IMR-90 (cell line): Measurements from ENCODE around the gene FOCAD. TPM values are rescaled to one million over a fixed set of nuclear protein-coding genes. Genes with fewer than 3 reads are reported as not detected.

Source experiments
- ATAC-seq: fragments of 200-7000 bp; cut with Tn5 transposase; 2 replicates; pipeline ENCODE4 v1.9.1; 2020; ENCODE audit warnings: low read depth, mild to moderate bottlenecking, moderate library complexity
- BruUV-seq: library from RNA; stranded (reverse); fragments of 400-500 nt; replicated peaks from 2 replicates; lab custom pipeline; 2021; lab: Mats Ljungman, UMichigan
- CTCF ChIA-PET: fragments of 300-600 bp; formaldehyde crosslinking; extraction: SDS; loops from one replicate; lab custom pipeline; 2021; ENCODE audit warnings: antibody characterized with exemption; lab: Yijun Ruan, JAX
- POLR2A ChIA-PET: fragments of 300-600 bp; sonication (Branson Sonifier 250); formaldehyde crosslinking; loops from one replicate; lab custom pipeline; 2022; ENCODE audit warnings: antibody characterized with exemption; ENCODE audit not compliant: unreplicated experiment; lab: Charles Lee
- DNase-seq: peaks from one replicate; pipeline ENCODE4 v3.0.0; 2013
- H2AFZ ChIP-seq: replicated peaks from 2 replicates; pipeline ENCODE3; 2013; ENCODE audit warnings: low read length, mild to moderate bottlenecking; ENCODE audit not compliant: poor library complexity
- H2AK5ac ChIP-seq: 2 replicates; pipeline ENCODE4 v1.6.1; 2013; ENCODE audit warnings: low read depth, low read length, inconsistent platforms
- H2AK9ac ChIP-seq: replicated peaks from 2 replicates; pipeline ENCODE3; 2013; ENCODE audit warnings: mild to moderate bottlenecking, low read depth, low read length, moderate library complexity; ENCODE audit not compliant: poor library complexity
- H2BK120ac ChIP-seq: 2 replicates; pipeline ENCODE4 v1.6.1; 2013; ENCODE audit warnings: low read depth, low read length, inconsistent platforms
- H2BK15ac ChIP-seq: 3 replicates; pipeline ENCODE4 v1.6.1; 2013; ENCODE audit warnings: low read depth, low read length, inconsistent platforms
- H2BK20ac ChIP-seq: 2 replicates; pipeline ENCODE4 v1.6.1; 2013; ENCODE audit warnings: low read depth, mild to moderate bottlenecking, inconsistent platforms, low read length, moderate library complexity
- H2BK5ac ChIP-seq: 2 replicates; pipeline ENCODE4 v1.6.1; 2013; ENCODE audit warnings: mild to moderate bottlenecking, low read depth, low read length, inconsistent platforms; ENCODE audit not compliant: poor library complexity, severe bottlenecking
- H3K14ac ChIP-seq: replicated peaks from 2 replicates; pipeline ENCODE4 v1.6.1; 2013; ENCODE audit warnings: low read depth, low read length, inconsistent platforms
- H3K18ac ChIP-seq: 2 replicates; pipeline ENCODE4 v1.6.1; 2013; ENCODE audit warnings: low read depth, low read length, control low read depth
- H3K23ac ChIP-seq: 2 replicates; pipeline ENCODE4 v1.6.1; 2013; ENCODE audit warnings: low read depth, low read length, inconsistent platforms
- H3K27ac ChIP-seq: 2 replicates; pipeline ENCODE4 v1.5.1; 2013; ENCODE audit warnings: mild to moderate bottlenecking, control low read depth, low read length; ENCODE audit not compliant: insufficient read depth
- H3K27me3 ChIP-seq: 2 replicates; pipeline ENCODE4 v1.6.1; 2013; ENCODE audit warnings: low read length; ENCODE audit not compliant: control insufficient read depth, insufficient read depth
- H3K36me3 ChIP-seq: 2 replicates; pipeline ENCODE4 v1.6.1; 2013; ENCODE audit warnings: low read length, mixed read lengths; ENCODE audit not compliant: control insufficient read depth, insufficient read depth
- H3K4ac ChIP-seq: 2 replicates; pipeline ENCODE4 v1.6.1; 2013; ENCODE audit warnings: low read depth, low read length, inconsistent platforms
- H3K4me1 ChIP-seq: 2 replicates; pipeline ENCODE4 v1.6.1; 2013; ENCODE audit warnings: low read length, mixed read lengths; ENCODE audit not compliant: control insufficient read depth, insufficient read depth
- H3K4me2 ChIP-seq: 2 replicates; pipeline ENCODE4 v1.6.1; 2013; ENCODE audit warnings: low read depth, mild to moderate bottlenecking, control low read depth, low read length, moderate library complexity
- H3K4me3 ChIP-seq: 2 replicates; pipeline ENCODE4 v1.5.1; 2013; ENCODE audit warnings: low read depth, mild to moderate bottlenecking, control low read depth, low read length, moderate library complexity; ENCODE audit not compliant: insufficient read depth
- H3K56ac ChIP-seq: 2 replicates; pipeline ENCODE4 v1.6.1; 2013; ENCODE audit warnings: low read length, inconsistent platforms; ENCODE audit not compliant: insufficient read depth; ENCODE audit errors: extremely low read depth
- H3K79me1 ChIP-seq, 2 experiments: 2 replicates each; pipeline ENCODE4 v1.6.1; 2013; ENCODE audit warnings: low read length in 2 of 2, inconsistent platforms in 1 of 2, low read depth in 1 of 2
- H3K9ac ChIP-seq: 2 replicates; pipeline ENCODE4 v1.6.1; 2013; ENCODE audit warnings: low read depth, low read length, control low read depth
- H3K9me1 ChIP-seq: 2 replicates; pipeline ENCODE4 v1.6.1; 2013; ENCODE audit warnings: low read length, inconsistent platforms; ENCODE audit not compliant: insufficient read depth
- H3K9me3 ChIP-seq: 2 replicates; pipeline ENCODE4 v1.6.1; 2013; ENCODE audit warnings: low read length; ENCODE audit not compliant: control insufficient read depth, insufficient read depth
- H4K20me1 ChIP-seq: 2 replicates; pipeline ENCODE4 v1.6.1; 2013; ENCODE audit warnings: low read length, inconsistent platforms; ENCODE audit not compliant: insufficient read depth
- H4K5ac ChIP-seq: 2 replicates; pipeline ENCODE4 v1.6.1; 2013; ENCODE audit warnings: mild to moderate bottlenecking, low read depth, low read length, control low read depth
- H4K8ac ChIP-seq, 2 experiments: 2 replicates each; pipeline ENCODE4 v1.6.1; 2013; ENCODE audit warnings: low read depth in 2 of 2, low read length in 2 of 2, control low read depth in 1 of 2, inconsistent platforms in 1 of 2
- H4K91ac ChIP-seq: 2 replicates; pipeline ENCODE4 v1.6.1; 2013; ENCODE audit warnings: low read depth, low read length, inconsistent platforms; ENCODE audit not compliant: insufficient read depth
- BHLHE40 ChIP-seq: fragments of 150-350 bp; IDR thresholded peaks from 2 replicates; pipeline ENCODE4 v1.6.1; 2016; ENCODE audit warnings: mild to moderate bottlenecking, low read depth, low read length
- CEBPB ChIP-seq: IDR thresholded peaks from 2 replicates; pipeline ENCODE4 v1.6.1; 2012; ENCODE audit warnings: low read depth, low read length, improper control_type of control experiment
- MAFK ChIP-seq: IDR thresholded peaks from 2 replicates; pipeline ENCODE4 v1.6.1; 2012; ENCODE audit warnings: low read depth, low read length, improper control_type of control experiment
- MAZ ChIP-seq: IDR thresholded peaks from 2 replicates; pipeline ENCODE4 v1.6.1; 2012; ENCODE audit warnings: low read depth, mild to moderate bottlenecking, low read length, improper control_type of control experiment, moderate library complexity, borderline replicate concordance
- MXI1 ChIP-seq: IDR thresholded peaks from 2 replicates; pipeline ENCODE4 v1.6.1; 2012; ENCODE audit warnings: low read depth, mild to moderate bottlenecking, low read length, moderate library complexity, borderline replicate concordance
- RCOR1 ChIP-seq: IDR thresholded peaks from 2 replicates; pipeline ENCODE4 v1.6.1; 2012; ENCODE audit warnings: mild to moderate bottlenecking, low read length, improper control_type of control experiment; ENCODE audit not compliant: insufficient replicate concordance
- RFX5 ChIP-seq: IDR thresholded peaks from 2 replicates; pipeline ENCODE4 v1.8.0; 2012; ENCODE audit warnings: low read depth, mild to moderate bottlenecking, low read length, moderate library complexity
- WGBS, 2 experiments: methylation state at CpG; one replicate each; pipeline versions ENCODE4 v1.1.5 to v1.1.7; 2013; ENCODE audit warnings: missing lambda C conversion rate in 2 of 2; ENCODE audit not compliant: insufficient read length in 1 of 2; ENCODE audit errors: extremely low coverage in 2 of 2; 5-methylcytosine and 5-hydroxymethylcytosine counted together
- dilution Hi-C: fragments of 300-500 bp; cut with HindIII; formaldehyde crosslinking; loops from one replicate; pipeline ENCODE4 v1.14.3; 2018; ENCODE audit warnings: low sequenced_read_pairs; ENCODE audit not compliant: unreplicated experiment
- in situ Hi-C: fragments of 300-500 bp; cut with MboI; formaldehyde crosslinking; loops from 3 replicates; pipeline ENCODE4 v1.14.3; 2019; ENCODE audit warnings: low sequenced_read_pairs, inconsistent platforms, mixed read lengths
- intact Hi-C: fragments of 100-400 bp; cut with micrococcal nuclease; formaldehyde crosslinking; loops from 2 replicates; pipeline ENCODE4 v1.10.0; 2022
- polyA plus RNA-seq, 3 experiments: library from polyadenylated mRNA; depleted of rRNA; stranded (reverse); fragments of >200 nt; gene quantifications; 2 replicates each; pipeline ENCODE4 v1.2.3, GENCODE V29; 2012; ENCODE audit warnings: low replicate concordance in 1 of 3
- total RNA-seq: library from RNA; depleted of rRNA; stranded (reverse); fragments of >200 nt; gene quantifications from 2 replicates; pipeline ENCODE4 v1.2.3, GENCODE V29; 2012
- TF ChIP-seq, protein P1 (sequence below): fragments of 150-350 bp; IDR thresholded peaks from 2 replicates; pipeline ENCODE4 v1.6.1; 2016; ENCODE audit warnings: low read depth, mild to moderate bottlenecking, low read length, moderate library complexity, borderline replicate concordance
- TF ChIP-seq, protein P2 (sequence below): conservative IDR thresholded peaks from 2 replicates; pipeline ENCODE4 v1.5.1; 2012; ENCODE audit warnings: mild to moderate bottlenecking, low read depth, low read length, improper control_type of control experiment

The FOCAD gene
- total and polyA plus RNA-seq, 2 of the 4 experiments (the other 2 are of a cell fraction) = 28.8 to 91.2 TPM

DNA sequence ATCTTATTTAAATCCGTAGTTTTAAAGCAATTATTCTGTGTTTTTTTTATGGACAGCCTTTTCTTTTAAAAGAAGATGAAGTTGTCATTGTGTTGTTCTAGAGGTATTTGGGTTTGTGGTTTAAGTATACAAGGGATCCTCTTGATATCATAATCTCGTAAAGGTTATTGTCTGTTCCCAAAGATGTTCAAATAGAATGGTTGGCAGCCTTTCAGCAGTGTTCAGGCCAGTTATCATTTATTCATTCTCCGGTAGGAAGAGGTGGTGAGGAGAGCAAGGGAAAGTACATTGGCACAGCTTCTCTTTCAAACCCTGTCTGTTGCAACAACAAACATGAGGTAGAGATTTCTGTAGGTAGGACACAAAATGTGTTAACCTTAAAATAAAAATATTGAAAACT, 147.0 kb downstream of the FOCAD start:
- no CpG with 5 or more reads among the region's 3 CpGs for WGBS, 2 experiments
- BruUV-seq = no TSS peak
- Histone ChIP-seq H3K4ac (no peak overlapping the region), H2BK15ac (no peak overlapping the region), H3K9ac (no peak overlapping the region), H3K36me3 (peaks cover 4% of the 10 kb centered on the region; the same call in 1 of the 2 replicates), H2AK9ac (no peak overlapping the region), H2BK20ac (no peak overlapping the region), H4K5ac (no peak overlapping the region), H3K18ac (no peak overlapping the region), H3K4me2 (no peak overlapping the region), H2BK120ac (no peak overlapping the region), H3K9me1 (no peaks in the 10 kb centered on the region; the same call in 1 of the 2 replicates), H3K79me1 (peaks cover 0 to 4% of the 10 kb centered on the region in 2 experiments; a peak in 3 of 4 replicates), H3K14ac (no peak overlapping the region), H4K91ac (no peak overlapping the region), H2AK5ac (no peak overlapping the region), H2AFZ (no peak overlapping the region), H3K56ac (no peak overlapping the region), H3K23ac (no peak overlapping the region), H3K27me3 (no peaks in the 10 kb centered on the region), H3K4me3 (no peak overlapping the region), H4K20me1 (no peaks in the 10 kb centered on the region), H3K4me1 (peaks cover 2% of the 10 kb centered on the region; the same call in 1 of the 2 replicates), H3K9me3 (no peaks in the 10 kb centered on the region), H2BK5ac (no peak overlapping the region), H3K27ac (no peak overlapping the region), H4K8ac (no peak overlapping the region)
- dilution Hi-C loops = no loop called here
- TF ChIP-seq BHLHE40 = no peak
- TF ChIP-seq, protein P1, sequence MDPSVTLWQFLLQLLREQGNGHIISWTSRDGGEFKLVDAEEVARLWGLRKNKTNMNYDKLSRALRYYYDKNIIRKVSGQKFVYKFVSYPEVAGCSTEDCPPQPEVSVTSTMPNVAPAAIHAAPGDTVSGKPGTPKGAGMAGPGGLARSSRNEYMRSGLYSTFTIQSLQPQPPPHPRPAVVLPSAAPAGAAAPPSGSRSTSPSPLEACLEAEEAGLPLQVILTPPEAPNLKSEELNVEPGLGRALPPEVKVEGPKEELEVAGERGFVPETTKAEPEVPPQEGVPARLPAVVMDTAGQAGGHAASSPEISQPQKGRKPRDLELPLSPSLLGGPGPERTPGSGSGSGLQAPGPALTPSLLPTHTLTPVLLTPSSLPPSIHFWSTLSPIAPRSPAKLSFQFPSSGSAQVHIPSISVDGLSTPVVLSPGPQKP = no peak
- TF ChIP-seq, protein P2, sequence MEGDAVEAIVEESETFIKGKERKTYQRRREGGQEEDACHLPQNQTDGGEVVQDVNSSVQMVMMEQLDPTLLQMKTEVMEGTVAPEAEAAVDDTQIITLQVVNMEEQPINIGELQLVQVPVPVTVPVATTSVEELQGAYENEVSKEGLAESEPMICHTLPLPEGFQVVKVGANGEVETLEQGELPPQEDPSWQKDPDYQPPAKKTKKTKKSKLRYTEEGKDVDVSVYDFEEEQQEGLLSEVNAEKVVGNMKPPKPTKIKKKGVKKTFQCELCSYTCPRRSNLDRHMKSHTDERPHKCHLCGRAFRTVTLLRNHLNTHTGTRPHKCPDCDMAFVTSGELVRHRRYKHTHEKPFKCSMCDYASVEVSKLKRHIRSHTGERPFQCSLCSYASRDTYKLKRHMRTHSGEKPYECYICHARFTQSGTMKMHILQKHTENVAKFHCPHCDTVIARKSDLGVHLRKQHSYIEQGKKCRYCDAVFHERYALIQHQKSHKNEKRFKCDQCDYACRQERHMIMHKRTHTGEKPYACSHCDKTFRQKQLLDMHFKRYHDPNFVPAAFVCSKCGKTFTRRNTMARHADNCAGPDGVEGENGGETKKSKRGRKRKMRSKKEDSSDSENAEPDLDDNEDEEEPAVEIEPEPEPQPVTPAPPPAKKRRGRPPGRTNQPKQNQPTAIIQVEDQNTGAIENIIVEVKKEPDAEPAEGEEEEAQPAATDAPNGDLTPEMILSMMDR = no peak
- TF ChIP-seq MXI1 = no peak
- TF ChIP-seq RCOR1 = no peak
- no peak for TF ChIP-seq RFX5
- TF ChIP-seq MAFK = no peak
- TF ChIP-seq CEBPB = no peak
- no peak for TF ChIP-seq MAZ
- ATAC-seq (no peak), DNase-seq (no peak)
- ChIA-PET POLR2A (no interaction called here), CTCF (no interaction called here)
- in situ Hi-C loops = no loop called here
- intact Hi-C loops = no loop called here
